IPS DF 19.7 (cell line): Measurements from ENCODE around the gene ANKRD63.

ENCODE experiments used
- DNase-seq: peaks from one replicate; pipeline ENCODE4 v3.0.0-alpha.2; 2013; ENCODE audit warnings: low read depth, low spot score

ANKRD63 gene

GRCh38 chr15:40282869-40283614, at the start of gene ANKRD63:
ANKRD63 (minus strand) TSS chr15:40283064; CDS start chr15:40282586, 478 bp downstream.
- DNase-seq, result no peak

- DNase-seq, result no peak
Measured at GRCh38 chr15:40332113-40332781, 49.4 kb upstream of the ANKRD63 start.

GRCh38 chr15:40331637-40332036, 48.8 kb upstream of the ANKRD63 start:
- no peak for DNase-seq

GRCh38 chr15:40331026-40331425, 48.2 kb upstream of the ANKRD63 start:
- no peak for DNase-seq

- DNase-seq, result no peak
Measured at GRCh38 chr15:40330368-40330836, 47.5 kb upstream of the ANKRD63 start.

GRCh38 chr15:40329804-40330203, 46.9 kb upstream of the ANKRD63 start:
- no peak for DNase-seq

GRCh38 chr15:40328751-40329150, 45.9 kb upstream of the ANKRD63 start:
- DNase-seq, result no peak

GRCh38 chr15:40328176-40328575, 45.3 kb upstream of the ANKRD63 start:
- no peak for DNase-seq

GRCh38 chr15:40327457-40327856, 44.6 kb upstream of the ANKRD63 start:
- DNase-seq, result no peak

- no peak for DNase-seq
Measured at GRCh38 chr15:40325700-40326099, 42.8 kb upstream of the ANKRD63 start.

- DNase-seq, result no peak
Measured at GRCh38 chr15:40325188-40325587, 42.3 kb upstream of the ANKRD63 start.

GRCh38 chr15:40323953-40324937, 41.4 kb upstream of the ANKRD63 start:
- DNase-seq, result no peak

- peak; percentile 88 for DNase-seq
Measured at GRCh38 chr15:40323239-40323952, 40.5 kb upstream of the ANKRD63 start, which contains the start of gene INAFM2. INAFM2 (plus strand) TSS chr15:40323692; CDS start chr15:40324056, 364 bp downstream.

GRCh38 chr15:40322531-40323238, 39.8 kb upstream of the ANKRD63 start:
- no peak for DNase-seq

GRCh38 chr15:40320931-40321371, 38.1 kb upstream of the ANKRD63 start:
- no peak for DNase-seq

- no peak for DNase-seq
Measured at GRCh38 chr15:40320409-40320808, 37.5 kb upstream of the ANKRD63 start.

- DNase-seq, result no peak
Measured at GRCh38 chr15:40317580-40317979, 34.7 kb upstream of the ANKRD63 start.

GRCh38 chr15:40316931-40317330, 34.1 kb upstream of the ANKRD63 start:
- DNase-seq, result no peak

GRCh38 chr15:40314723-40315276, 31.9 kb upstream of the ANKRD63 start:
- no peak for DNase-seq
